Ecto neural progenitor cell (in vitro differentiated cells): Measurements from ENCODE around the gene PCBP3.
"Not testable (repeated sequence)": the region's sequence is repeated elsewhere in the genome, so short reads cannot be mapped to it uniquely, and the experiment has no call there.

ENCODE experiments used
- DNase-seq: peaks from one replicate; pipeline ENCODE4 v3.0.0-alpha.2; 2018; ENCODE audit warnings: low spot score

PCBP3 gene

GRCh38 chr21:45945868-45946210 lies 302.3 kb downstream of the PCBP3 start:
- DNase-seq, result peak; percentile 31

DNA sequence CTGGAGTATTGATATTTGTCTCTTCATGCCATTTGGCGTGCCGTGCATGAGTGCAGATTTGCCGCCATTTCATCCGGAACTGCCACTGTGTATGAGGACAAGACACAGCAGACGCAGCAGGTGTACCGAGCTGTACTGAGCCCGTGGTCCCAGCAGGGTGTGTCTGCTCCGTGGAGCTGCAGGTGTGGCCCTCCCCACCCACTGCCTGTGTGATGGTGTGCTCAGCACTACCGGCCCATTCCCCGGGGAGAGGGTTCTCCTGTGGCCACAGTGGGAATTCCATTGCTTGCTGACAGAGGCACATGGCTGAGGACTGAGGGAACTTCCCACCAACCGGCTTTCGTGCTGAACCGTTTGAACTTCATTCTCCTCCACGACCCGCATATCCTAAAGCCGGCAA lies 303.8 kb downstream of the PCBP3 start:
- DNase-seq, result no peak

DNA sequence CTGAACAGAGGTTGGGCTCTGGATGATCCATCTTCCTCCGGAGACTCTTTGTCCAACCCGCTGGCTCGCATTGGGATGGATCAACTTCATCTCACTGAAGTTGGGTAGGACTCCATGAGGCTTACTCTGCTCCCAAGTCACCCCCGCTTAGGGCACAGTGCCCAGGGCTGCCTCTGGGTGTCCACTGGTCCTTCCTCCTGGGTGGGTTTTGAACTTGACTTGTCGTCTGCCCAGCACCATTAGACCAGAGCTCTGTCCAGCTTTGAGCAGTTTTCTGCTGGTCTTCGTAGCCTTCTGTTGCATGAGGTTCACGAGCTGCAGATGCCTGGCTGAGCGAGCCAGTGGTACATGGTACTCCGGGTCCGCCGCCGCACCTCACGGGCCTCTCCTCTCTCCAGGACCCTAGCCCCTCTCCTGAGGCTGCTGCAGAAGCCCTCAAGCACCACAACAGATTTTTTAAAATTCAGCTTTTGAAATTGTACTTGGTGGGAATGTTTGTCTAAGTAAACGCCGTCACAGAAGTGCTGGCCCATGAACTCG lies 304.3 kb downstream of the PCBP3 start:
- peak; percentile 32 for DNase-seq

DNA sequence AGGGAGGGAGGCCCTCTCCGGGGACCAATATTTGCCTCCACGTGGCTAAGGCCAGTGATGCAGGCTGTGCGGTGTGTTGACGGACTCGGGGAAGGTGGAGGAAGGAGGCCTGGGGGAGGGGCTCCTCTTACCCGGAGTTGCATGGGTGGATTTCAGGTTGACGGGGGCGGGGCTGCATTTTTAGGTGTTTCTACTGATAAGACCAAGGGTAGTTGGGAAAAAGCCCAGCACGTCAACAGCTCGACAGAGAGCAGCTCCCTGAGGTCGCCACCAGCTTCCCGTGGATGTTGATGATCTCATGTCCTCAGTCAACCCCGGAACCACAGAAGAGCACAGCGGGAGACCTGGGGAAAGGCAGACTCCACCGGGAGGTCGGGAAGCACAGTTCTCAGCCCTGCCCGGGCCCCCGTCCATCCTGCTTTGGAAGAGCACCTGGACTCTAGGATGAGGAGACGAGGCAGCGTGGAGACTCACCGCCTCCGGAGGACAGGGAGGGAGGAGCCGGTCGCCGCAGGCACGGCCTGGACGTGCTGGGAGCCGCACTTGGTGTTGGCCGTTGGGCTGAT lies 305.1 kb downstream of the PCBP3 start:
- peak; percentile 40 for DNase-seq

- peak; percentile 39 for DNase-seq
These were observed 306.6 kb downstream of the PCBP3 start for GRCh38 chr21:45949928-45950739.

DNA sequence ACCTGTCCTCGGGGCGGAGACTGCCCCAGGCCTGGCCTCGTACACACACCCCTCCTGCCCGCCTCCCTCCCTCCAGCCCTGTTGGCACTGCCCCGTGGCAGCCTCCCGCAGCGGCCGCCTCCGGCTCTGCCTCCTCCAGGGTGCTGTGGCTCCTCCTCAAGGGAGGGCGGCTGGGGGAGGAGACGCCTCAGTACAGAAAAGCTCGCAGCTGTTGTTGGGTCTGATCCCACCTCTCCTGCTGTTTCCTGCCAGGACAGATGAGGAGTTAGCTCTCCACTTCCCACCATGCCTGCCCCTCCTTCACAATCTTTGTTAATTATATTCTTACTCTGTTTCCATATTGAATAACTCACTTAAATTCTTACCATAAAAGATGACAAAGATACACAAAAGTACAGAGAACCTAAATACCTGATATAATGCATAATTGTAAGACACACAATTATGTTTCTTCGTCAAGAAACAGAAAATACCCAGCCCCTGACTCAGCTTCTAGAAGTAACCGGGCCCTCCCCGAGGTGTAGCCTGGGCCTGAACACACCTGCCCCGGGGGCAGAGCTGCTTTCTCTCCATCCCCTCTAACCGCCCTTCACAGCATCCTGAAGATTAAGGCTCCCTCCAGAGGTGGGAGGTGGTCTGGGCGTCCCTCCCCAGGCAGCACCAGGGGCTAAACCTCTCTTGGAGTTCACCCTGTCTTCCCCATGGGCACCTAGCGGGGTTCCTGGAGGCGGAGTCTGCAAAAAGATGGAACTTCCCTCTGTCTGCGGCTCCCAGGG lies 307.4 kb downstream of the PCBP3 start:
- DNase-seq, result peak; percentile 48

DNA sequence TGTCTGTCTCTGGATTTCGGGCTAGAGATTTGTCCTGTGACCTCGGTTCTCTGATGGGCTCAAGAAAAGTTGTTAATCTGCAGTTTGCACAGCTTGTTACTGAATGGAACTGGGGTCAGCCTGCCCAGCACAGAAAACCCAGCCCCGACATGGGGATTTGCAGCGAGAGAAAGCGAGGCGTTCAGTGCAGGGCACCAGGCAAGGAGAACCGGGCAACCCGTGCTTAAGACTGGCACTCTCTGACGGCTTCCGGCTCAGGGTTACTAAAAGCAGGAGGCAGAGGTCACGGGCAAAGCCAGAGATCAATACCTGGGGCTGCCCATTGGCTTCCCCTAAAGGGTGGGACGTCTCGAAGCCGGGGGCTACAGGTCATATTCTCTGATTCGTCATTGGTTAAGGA lies 308.2 kb downstream of the PCBP3 start:
- peak; percentile 42 for DNase-seq

DNA sequence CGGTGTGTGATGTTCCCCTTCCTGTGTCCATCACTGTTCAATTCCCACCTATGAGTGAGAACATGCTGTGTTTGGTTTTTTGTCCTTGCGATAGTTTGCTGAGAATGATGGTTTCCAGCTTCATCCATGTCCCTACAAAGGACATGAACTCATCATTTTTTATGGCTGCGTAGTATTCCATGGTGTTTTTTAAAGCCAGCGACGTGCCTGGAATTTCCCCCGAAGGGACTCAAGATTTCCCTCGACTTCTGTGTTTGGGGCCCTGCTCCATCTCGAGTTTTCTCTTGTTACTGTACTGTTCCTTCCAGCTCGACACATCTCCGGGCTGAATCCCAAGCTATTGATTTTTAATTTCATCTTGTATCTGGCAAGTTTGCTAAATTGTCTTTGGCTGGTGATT lies 309.0 kb downstream of the PCBP3 start:
- DNase-seq, result not testable (repeated sequence)

DNA sequence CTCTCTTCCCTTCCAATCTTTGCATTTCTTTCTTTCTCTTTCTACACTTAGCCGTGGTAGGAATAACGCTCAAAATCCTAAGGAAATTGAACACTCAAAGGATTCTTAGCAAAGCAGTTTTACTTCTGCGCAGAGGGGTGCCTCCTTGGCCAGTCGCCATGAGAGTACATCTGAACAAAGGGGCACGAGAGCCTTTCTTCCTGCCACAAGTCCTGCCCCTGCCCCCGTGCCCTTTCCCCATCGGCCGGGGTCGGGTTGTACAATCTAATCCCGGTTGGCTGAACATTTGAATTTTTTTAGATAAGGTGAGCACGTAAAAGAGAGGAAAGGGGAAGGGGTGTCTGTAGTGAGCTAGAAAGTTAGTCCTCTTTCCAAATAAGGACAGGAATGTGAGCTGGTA lies 309.4 kb downstream of the PCBP3 start:
- DNase-seq, result no peak

GRCh38 chr21:45954261-45954660 lies 310.7 kb downstream of the PCBP3 start:
- DNase-seq, result no peak

GRCh38 chr21:45954921-45955320 lies 311.4 kb downstream of the PCBP3 start:
- DNase-seq, result no peak

DNA sequence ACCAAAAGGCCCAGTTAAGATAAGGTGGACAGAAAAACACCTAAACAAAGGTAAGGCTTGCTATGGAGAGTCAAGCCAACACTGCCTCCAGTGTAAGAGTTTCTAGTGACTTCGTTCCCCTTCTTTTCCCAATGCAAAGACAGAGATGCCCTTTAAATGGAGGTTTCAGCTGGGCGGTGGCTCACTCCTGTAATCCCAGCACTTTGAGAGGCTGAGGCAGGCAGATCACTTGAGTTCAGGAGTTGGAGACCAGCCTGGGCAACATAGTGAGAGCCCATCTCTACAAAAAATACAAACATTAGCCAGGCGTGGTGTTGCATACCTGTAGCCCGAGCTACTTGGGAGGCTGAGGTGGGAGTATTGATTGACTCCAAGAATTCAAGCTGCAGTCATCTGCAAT lies 314.0 kb downstream of the PCBP3 start:
- no peak for DNase-seq

GRCh38 chr21:45957981-45958600 lies 314.6 kb downstream of the PCBP3 start:
- DNase-seq, result no peak

GRCh38 chr21:45959182-45959581 lies 315.7 kb downstream of the PCBP3 start:
- no peak for DNase-seq

DNA sequence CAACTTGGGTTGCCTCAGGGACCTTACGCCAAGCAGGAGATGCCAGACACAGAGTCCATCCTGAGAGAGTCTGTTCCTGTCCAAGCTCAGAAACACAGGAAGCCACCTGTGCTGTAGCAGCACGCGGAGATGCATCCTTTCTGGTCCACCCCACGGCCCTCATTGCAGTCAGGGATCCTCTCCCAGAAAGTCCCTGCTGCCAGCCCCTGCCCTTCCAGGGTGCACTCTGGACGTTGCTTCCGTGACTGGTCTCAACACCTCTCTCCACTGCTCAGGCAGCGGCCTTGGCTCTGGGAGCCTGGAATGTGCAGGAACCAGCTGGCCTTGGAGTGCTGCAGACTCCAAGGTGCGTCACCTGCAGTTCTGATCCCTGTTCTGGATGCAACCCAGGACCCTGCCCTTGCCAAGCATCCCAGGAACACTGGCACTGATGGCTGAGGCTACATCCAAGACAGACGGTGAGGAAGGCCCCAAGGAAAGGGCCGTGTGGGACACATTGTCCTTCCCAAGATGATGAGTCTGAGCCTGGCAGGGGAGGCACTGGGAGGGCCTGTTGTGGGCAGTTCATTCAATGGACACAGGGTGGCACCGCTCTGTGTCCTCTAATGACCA lies 316.4 kb downstream of the PCBP3 start:
- no peak for DNase-seq

DNA sequence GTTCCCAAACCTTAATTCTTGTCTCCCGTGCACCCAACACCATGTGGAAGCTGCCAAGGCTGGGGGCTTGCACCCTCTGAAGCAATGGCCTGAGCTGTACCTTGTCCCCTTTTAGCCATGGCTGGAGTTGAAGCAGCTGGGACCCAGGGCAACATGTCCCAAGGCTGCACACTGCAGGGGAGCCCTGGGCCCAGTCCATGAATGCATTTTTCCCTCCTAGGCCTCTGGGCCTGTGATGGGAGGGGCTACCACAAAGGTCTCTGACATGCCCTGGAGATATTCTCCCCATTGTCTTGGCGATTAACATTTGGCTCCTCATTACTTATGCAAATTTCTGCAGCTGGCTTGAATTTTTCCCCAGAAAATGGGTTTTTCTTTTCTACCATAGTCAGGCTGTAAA lies 317.9 kb downstream of the PCBP3 start:
- not testable (repeated sequence) for DNase-seq

DNA sequence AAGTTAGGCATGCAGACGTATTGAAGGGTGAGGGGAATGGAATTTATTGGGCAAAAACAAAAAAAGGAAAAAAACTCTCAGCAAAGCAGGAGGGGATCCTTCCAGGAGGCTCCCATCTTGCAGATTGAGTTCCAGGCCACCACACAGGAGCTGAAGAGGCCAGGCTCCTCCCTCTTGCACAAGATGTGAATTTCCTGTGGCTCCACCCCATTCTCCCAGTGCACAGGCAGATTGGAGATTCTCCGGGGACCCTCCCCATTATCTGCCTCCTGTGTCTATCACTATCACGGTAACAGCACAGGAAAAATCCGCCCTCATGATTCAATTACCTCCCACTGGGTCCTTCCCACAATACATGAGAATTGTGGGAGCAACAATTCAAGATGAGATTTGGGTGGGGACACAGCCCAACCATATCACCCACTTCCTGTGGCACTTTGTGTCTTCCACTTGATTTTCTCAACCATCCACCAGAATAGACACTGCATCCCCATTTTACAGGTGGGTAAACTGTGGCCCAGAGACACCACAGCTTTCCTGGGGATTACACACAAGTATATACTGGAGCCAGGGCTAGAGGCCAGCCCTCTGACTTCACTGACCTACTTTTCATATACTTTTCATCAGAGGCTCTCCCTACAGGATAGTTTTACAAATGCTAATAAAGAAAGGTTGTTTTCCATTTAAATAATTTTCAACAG lies 319.2 kb downstream of the PCBP3 start:
- no peak for DNase-seq

DNA sequence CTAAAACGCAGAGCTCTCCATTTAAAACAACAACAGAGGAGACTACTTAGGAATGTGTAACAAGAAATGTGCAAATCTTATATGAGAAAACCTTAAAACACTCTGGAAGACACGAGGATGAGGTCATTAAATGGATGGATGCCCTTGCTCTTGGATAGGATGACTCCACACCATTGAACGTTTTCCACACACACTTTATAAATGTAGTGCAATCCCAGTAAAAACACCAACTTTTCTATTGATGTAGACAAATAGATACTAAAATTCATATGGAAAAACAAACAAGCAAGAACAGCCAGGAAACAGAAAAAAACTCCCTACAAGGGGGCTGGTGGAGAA lies 319.7 kb downstream of the PCBP3 start:
- DNase-seq, result no peak

- DNase-seq, result no peak
These were observed 321.1 kb downstream of the PCBP3 start for GRCh38 chr21:45964649-45965048.

- DNase-seq, result no peak
These were observed 321.7 kb downstream of the PCBP3 start for GRCh38 chr21:45965084-45965809.
